ENCODE results near the gene BPIFB3. TPM values are rescaled to one million over a fixed set of nuclear protein-coding genes. Genes with fewer than 3 reads are reported as not detected.

Gene BPIFB3
- total RNA-seq, 1 experiment from 2014 or later = not detected

DNA sequence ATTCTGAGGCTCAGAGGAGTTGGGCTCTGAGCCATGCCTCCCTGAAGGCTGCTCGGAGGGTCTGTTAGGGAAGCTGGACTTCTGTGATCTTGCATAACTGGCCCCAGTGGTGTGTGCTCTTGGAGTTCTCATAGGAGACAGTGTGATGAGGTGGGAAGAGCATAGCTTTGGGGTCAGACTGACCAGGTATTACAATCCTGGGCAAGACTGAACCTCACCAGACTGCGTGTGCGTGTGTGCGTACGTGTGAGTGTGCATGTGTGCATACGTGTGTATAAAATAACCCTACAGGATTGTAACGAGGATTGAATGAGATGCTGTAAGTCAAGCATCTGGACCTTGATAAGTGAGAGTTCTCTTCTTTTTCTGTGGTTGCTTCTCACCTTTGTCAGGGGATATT lies 36.2 kb upstream of the BPIFB3 start:
- H3K27me3 Mint-ChIP-seq (ENCODE audit: insufficient read depth, unreplicated experiment) = peaks cover 32% of the 10 kb centered on the region
- no peaks in the 10 kb centered on the region for H3K9me3 Mint-ChIP-seq (ENCODE audit: unreplicated experiment)
- TF ChIP-seq, protein P1, sequence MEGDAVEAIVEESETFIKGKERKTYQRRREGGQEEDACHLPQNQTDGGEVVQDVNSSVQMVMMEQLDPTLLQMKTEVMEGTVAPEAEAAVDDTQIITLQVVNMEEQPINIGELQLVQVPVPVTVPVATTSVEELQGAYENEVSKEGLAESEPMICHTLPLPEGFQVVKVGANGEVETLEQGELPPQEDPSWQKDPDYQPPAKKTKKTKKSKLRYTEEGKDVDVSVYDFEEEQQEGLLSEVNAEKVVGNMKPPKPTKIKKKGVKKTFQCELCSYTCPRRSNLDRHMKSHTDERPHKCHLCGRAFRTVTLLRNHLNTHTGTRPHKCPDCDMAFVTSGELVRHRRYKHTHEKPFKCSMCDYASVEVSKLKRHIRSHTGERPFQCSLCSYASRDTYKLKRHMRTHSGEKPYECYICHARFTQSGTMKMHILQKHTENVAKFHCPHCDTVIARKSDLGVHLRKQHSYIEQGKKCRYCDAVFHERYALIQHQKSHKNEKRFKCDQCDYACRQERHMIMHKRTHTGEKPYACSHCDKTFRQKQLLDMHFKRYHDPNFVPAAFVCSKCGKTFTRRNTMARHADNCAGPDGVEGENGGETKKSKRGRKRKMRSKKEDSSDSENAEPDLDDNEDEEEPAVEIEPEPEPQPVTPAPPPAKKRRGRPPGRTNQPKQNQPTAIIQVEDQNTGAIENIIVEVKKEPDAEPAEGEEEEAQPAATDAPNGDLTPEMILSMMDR (IDR thresholded peaks at IDR 0.05; ENCODE audit: insufficient read depth in 1 of 2, low read depth in 1 of 2, low read length in 1 of 2, severe bottlenecking in 1 of 2, unreplicated experiment in 1 of 2) = no peak
- ChIA-PET POLR2A (no interaction called here), CTCF (interaction anchor here (0.7 kb wide), 2 partner anchors 239 to 492 kb away, joined by 3 read pairs; no protein-coding TSS in a partner anchor)
- Histone ChIP-seq H3K4me3 (ENCODE audit: low read depth, low read length) (no peak overlapping the region), H3K27me3 (replicated peaks; ENCODE audit: control insufficient read depth, insufficient read depth, low read length) (peaks cover 4% of the 10 kb centered on the region), H3K4me1 (no peaks in the 10 kb centered on the region), H3K36me3 (ENCODE audit: control insufficient read depth, insufficient read depth, low read length) (no peaks in the 10 kb centered on the region), H3K9me3 (no peaks in the 10 kb centered on the region)
- no peak overlapping the region for H3K4me3 Mint-ChIP-seq (ENCODE audit: unreplicated experiment)
- DNase-seq = no peak
- BruUV-seq (replicated peaks) = no TSS peak
- intact Hi-C loops (cut with micrococcal nuclease; ENCODE audit: unreplicated experiment) = no loop called here
- H3K27ac Mint-ChIP-seq (ENCODE audit: unreplicated experiment) = no peak overlapping the region
- no peaks in the 10 kb centered on the region for H3K4me1 Mint-ChIP-seq (ENCODE audit: low read depth, unreplicated experiment)
- H3K36me3 Mint-ChIP-seq (ENCODE audit: insufficient read depth, unreplicated experiment) = no peaks in the 10 kb centered on the region

DNA sequence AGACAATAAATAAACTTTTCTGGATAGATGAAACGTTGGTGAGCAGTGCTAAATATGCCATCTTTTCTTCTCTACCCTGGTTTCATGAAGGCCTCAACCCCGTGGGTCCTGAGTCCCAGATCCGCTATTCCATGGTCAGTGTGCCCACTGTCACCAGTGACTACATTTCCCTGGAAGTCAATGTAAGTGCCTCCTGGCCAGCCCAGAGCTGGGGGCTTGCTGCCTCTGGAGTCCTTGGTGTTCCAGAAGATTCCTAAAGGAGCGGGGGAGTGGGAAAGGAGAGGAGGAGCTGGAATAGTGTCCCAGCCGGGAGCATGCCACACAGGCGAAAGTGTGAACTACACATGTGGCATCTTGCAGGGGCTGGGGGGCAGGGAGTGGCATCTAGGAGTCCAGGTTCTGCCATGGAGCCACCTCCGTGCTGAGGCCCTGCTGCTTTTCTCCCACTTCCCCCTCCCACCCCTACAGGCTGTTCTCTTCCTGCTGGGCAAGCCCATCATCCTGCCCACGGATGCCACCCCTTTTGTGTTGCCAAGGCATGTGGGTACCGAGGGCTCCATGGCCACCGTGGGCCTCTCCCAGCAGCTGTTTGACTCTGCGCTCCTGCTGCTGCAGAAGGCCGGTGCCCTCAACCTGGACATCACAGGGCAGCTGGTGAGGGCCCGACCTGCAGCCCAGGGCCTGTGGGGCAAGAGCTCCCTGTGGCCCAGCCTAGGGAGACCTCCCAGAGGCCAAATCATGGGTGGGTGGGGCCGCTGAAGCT lies 35.4 kb upstream of the BPIFB3 start:
- H3K4me1 Mint-ChIP-seq (ENCODE audit: low read depth, unreplicated experiment) = no peaks in the 10 kb centered on the region
- intact Hi-C loops (cut with micrococcal nuclease; ENCODE audit: unreplicated experiment) = no loop called here
- no peaks in the 10 kb centered on the region for H3K36me3 ChIP-seq (ENCODE audit: control insufficient read depth, insufficient read depth, low read length)

GRCh38 chr20:33019465-33020277 lies 34.0 kb upstream of the BPIFB3 start:
- ChIA-PET POLR2A (no interaction called here), CTCF (interaction anchor here (0.6 kb wide), 1 partner anchor 111 kb away, joined by 3 read pairs; no protein-coding TSS in a partner anchor)
- intact Hi-C loops (cut with micrococcal nuclease; ENCODE audit: unreplicated experiment) = no loop called here
- TF ChIP-seq, protein P1 (IDR thresholded peaks at IDR 0.05; ENCODE audit: insufficient read depth in 1 of 2, low read depth in 1 of 2, low read length in 1 of 2, severe bottlenecking in 1 of 2, unreplicated experiment in 1 of 2) = no peak
- H3K4me3 Mint-ChIP-seq (ENCODE audit: unreplicated experiment) = no peak overlapping the region
- BruUV-seq (replicated peaks) = no TSS peak
- H3K36me3 Mint-ChIP-seq (ENCODE audit: insufficient read depth, unreplicated experiment) = no peaks in the 10 kb centered on the region
- no peaks in the 10 kb centered on the region for H3K9me3 Mint-ChIP-seq (ENCODE audit: unreplicated experiment)
- no peak overlapping the region for H3K27ac Mint-ChIP-seq (ENCODE audit: unreplicated experiment)
- Histone ChIP-seq H3K9me3 (no peaks in the 10 kb centered on the region), H3K4me1 (no peaks in the 10 kb centered on the region), H3K27me3 (replicated peaks; ENCODE audit: control insufficient read depth, insufficient read depth, low read length) (peaks cover 4% of the 10 kb centered on the region), H3K4me3 (ENCODE audit: low read depth, low read length) (no peak overlapping the region), H3K36me3 (ENCODE audit: control insufficient read depth, insufficient read depth, low read length) (no peaks in the 10 kb centered on the region)
- H3K27me3 Mint-ChIP-seq (ENCODE audit: insufficient read depth, unreplicated experiment) = peaks cover 30% of the 10 kb centered on the region
- DNase-seq = no peak
- H3K4me1 Mint-ChIP-seq (ENCODE audit: low read depth, unreplicated experiment) = no peaks in the 10 kb centered on the region

More for the DNA sequence above, 35.4 kb upstream of the BPIFB3 start:
- ChIA-PET CTCF (no interaction called here), POLR2A (no interaction called here)
- no peak overlapping the region for H3K4me3 Mint-ChIP-seq (ENCODE audit: unreplicated experiment)
- H3K4me3 ChIP-seq (ENCODE audit: low read depth, low read length) = no peak overlapping the region
- no peaks in the 10 kb centered on the region for H3K9me3 Mint-ChIP-seq (ENCODE audit: unreplicated experiment)
- no TSS peak for BruUV-seq (replicated peaks)
- no peak overlapping the region for H3K27ac Mint-ChIP-seq (ENCODE audit: unreplicated experiment)
- TF ChIP-seq, protein P1 (IDR thresholded peaks at IDR 0.05; ENCODE audit: insufficient read depth in 1 of 2, low read depth in 1 of 2, low read length in 1 of 2, severe bottlenecking in 1 of 2, unreplicated experiment in 1 of 2) = no peak
- no peaks in the 10 kb centered on the region for H3K4me1 ChIP-seq
- no peaks in the 10 kb centered on the region for H3K9me3 ChIP-seq
- DNase-seq = no peak
- peaks cover 4% of the 10 kb centered on the region for H3K27me3 ChIP-seq (replicated peaks; ENCODE audit: control insufficient read depth, insufficient read depth, low read length)
- peaks cover 32% of the 10 kb centered on the region for H3K27me3 Mint-ChIP-seq (ENCODE audit: insufficient read depth, unreplicated experiment)
- H3K36me3 Mint-ChIP-seq (ENCODE audit: insufficient read depth, unreplicated experiment) = no peaks in the 10 kb centered on the region

All from Caco-2 (cell line).